ENCODE data around the gene PSTPIP2.
"Not testable (repeated sequence)": the region's sequence is repeated elsewhere in the genome, so short reads cannot be mapped to it uniquely, and the experiment has no call there.

PSTPIP2 gene

GRCh38 chr18:45981821-45982220 lies 90.2 kb downstream of the PSTPIP2 start:
- DNase-seq, result no peak

GRCh38 chr18:45980229-45980628 lies 91.8 kb downstream of the PSTPIP2 start:
- DNase-seq, result no peak

GRCh38 chr18:45978084-45978483 lies 94.0 kb downstream of the PSTPIP2 start:
- no peak for DNase-seq

GRCh38 chr18:45976974-45977373 lies 95.1 kb downstream of the PSTPIP2 start:
- no peak for DNase-seq

- peak; percentile 42 for DNase-seq
Observed at GRCh38 chr18:45976566-45976965, 95.5 kb downstream of the PSTPIP2 start.

- DNase-seq, result peak; percentile 86
Observed at GRCh38 chr18:45974088-45974536, 97.9 kb downstream of the PSTPIP2 start.

- DNase-seq, result peak; percentile 94
Observed at GRCh38 chr18:45967007-45967706, 104.9 kb downstream of the PSTPIP2 start, which contains the start of gene EPG5. Gene EPG5 (minus strand): TSS chr18:45967329. CDS start chr18:45967239, 90 bp downstream.

- not testable (repeated sequence) for DNase-seq
Observed at GRCh38 chr18:45964913-45965312, 107.1 kb downstream of the PSTPIP2 start.

GRCh38 chr18:45962866-45963265 lies 109.2 kb downstream of the PSTPIP2 start:
- DNase-seq, result peak; percentile 79

GRCh38 chr18:45962461-45962860 lies 109.6 kb downstream of the PSTPIP2 start:
- DNase-seq, result peak; percentile 76

- DNase-seq, result not testable (repeated sequence)
Observed at GRCh38 chr18:45959484-45959883, 112.6 kb downstream of the PSTPIP2 start.

- peak; percentile 36 for DNase-seq
Observed at GRCh38 chr18:45958730-45959129, 113.3 kb downstream of the PSTPIP2 start.

GRCh38 chr18:45958027-45958426 lies 114.0 kb downstream of the PSTPIP2 start:
- DNase-seq, result no peak

- peak; percentile 68 for DNase-seq
Observed at GRCh38 chr18:45957100-45957499, 115.0 kb downstream of the PSTPIP2 start.

GRCh38 chr18:45954070-45954934 lies 117.8 kb downstream of the PSTPIP2 start:
- peak; percentile 94 for DNase-seq

GRCh38 chr18:45951016-45951714 lies 120.9 kb downstream of the PSTPIP2 start:
- DNase-seq, result peak; percentile 93

GRCh38 chr18:45945669-45946068 lies 126.4 kb downstream of the PSTPIP2 start:
- no peak for DNase-seq

GRCh38 chr18:45940724-45941123 lies 131.3 kb downstream of the PSTPIP2 start:
- DNase-seq, result no peak

- DNase-seq, result no peak
Observed at GRCh38 chr18:45939236-45939635, 132.8 kb downstream of the PSTPIP2 start.

- no peak for DNase-seq
Observed at GRCh38 chr18:45938488-45938935, 133.5 kb downstream of the PSTPIP2 start.

GRCh38 chr18:45935591-45936335 lies 136.3 kb downstream of the PSTPIP2 start:
- peak; percentile 65 for DNase-seq

All from fibroblast of skin of abdomen (primary cell).